Measurements from ENCODE around the gene BRD1.
A peak's percentile ranks its signal among the peaks of the same experiment; 100 is the strongest.
"Not testable (repeated sequence)": the region's sequence is repeated elsewhere in the genome, so short reads cannot be mapped to it uniquely, and the experiment has no call there.

Gene BRD1

DNA sequence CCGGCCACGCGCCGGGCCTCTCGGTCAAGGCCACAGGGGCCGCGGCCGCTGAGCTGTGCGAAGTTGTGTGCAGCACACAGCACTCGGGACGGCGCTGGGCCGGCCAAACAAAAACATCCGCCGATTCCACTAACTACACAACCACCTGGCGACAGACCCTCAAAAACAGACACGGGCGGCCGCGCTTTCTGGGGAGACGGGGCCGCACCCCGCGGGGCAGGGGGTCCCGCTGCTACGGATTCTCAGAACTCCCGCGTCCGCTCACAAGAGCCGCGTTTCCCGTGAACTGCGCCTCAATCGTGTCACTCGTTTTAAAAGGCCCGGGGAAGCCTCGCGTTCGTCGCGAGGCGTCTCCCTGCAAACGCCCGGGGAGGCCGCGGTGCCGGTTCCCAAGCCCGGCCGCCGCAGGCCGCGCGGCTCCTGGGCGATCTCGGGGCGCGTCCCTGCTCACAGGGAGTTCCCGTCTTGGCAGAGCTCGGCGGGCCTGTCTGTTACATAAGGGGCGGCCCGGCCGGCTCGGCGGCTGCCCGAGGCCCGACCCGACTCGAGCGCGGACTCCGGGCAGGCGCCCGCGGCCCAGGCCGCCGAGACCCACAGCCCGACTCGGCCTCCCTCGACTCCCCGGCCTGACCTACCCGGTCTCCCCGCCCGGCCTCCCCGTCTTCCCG, 936 bp downstream of the BRD1 start:
- TF ChIP-seq ZNF274 (IDR thresholded peaks at IDR 0.05; ENCODE audit: low read depth, low read length), result no peak
- peak overlapping the region; percentile 79 for H3K4me3 ChIP-seq (ENCODE audit: low read length)

DNA sequence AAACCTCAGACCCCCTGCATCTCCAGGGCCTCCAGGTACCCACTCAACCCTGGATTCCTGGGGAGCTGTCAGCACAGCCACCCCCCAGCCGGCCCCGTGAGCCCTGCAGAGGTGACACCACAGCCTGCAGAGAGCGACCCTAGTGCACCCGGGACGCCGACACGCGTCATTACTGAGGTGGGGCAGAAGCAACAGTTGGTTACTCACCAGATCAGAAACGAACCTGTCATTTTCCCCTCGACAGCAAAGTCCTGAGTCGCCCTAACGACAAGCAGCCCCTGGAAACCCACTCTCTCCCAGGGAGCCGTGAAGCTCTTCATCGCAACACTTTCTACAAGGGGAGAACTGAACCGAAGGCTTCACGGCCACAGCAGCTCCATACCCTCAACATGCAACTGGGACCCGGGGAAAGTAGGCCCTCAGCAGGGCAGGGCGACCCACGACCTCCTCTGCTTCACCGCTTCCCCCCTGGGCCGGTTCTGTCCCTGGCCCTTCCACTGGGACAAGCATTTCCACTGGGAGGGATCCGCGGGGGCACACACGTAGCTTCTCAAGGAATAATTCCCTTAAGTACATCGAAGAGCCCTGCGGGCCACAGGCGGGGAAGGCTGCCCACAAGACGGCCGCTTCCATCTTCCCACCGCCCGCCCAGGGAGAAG, 1.6 kb downstream of the BRD1 start:
- TF ChIP-seq ZNF274 (IDR thresholded peaks at IDR 0.05; ENCODE audit: low read depth, low read length), result no peak

DNA sequence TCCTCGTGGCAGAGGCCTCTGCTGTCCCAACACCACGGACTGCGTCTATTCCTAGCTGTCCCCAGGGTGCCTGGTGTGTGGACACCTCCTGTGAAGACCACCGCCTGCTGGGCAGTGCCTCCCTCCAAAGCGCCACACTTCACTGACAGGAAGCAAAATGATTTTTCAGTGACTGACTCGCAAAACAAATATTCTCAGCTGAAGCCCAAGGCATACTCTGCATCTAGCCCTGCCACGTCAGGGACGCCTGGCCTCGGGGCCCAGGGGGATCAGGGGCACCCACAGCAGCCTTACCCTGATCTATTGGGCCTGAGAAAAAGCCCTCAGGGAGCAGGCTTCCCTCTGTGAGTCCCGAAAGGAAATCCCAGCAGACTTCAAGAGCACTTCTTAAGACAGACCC, 2.2 kb downstream of the BRD1 start:
- peak overlapping the region; percentile 79; the same call in 1 of the 2 replicates for H3K4me3 ChIP-seq (ENCODE audit: low read length)

More for the DNA sequence above, 1.6 kb downstream of the BRD1 start:
- H3K4me3 ChIP-seq (ENCODE audit: low read length), result peak overlapping the region; percentile 79

DNA sequence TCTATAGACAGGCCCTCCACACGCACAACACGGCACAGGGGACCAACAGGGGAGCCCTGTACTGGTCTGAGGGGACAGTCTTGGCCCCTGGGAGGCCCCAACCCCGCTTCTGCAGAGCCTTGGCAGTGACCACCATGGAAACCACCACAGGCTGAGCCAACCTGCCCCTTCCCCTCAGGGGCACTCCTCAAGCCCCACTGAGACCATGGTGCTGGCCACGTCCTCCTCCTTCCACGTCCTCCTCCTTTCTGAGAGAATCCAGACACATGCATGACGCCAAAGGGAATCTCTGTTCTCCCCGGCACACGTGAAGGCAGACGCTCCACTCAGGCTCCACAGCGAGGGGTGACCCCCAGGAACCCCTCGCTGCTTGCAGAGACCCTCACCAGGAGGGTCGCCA, 2.7 kb downstream of the BRD1 start:
- no peak for TF ChIP-seq ZNF274 (IDR thresholded peaks at IDR 0.05; ENCODE audit: low read depth, low read length)
- no peak overlapping the region; the same call in 1 of the 2 replicates for H3K4me3 ChIP-seq (ENCODE audit: low read length)

More for the DNA sequence above, 2.2 kb downstream of the BRD1 start:
- no peak for TF ChIP-seq ZNF274 (IDR thresholded peaks at IDR 0.05; ENCODE audit: low read depth, low read length)

DNA sequence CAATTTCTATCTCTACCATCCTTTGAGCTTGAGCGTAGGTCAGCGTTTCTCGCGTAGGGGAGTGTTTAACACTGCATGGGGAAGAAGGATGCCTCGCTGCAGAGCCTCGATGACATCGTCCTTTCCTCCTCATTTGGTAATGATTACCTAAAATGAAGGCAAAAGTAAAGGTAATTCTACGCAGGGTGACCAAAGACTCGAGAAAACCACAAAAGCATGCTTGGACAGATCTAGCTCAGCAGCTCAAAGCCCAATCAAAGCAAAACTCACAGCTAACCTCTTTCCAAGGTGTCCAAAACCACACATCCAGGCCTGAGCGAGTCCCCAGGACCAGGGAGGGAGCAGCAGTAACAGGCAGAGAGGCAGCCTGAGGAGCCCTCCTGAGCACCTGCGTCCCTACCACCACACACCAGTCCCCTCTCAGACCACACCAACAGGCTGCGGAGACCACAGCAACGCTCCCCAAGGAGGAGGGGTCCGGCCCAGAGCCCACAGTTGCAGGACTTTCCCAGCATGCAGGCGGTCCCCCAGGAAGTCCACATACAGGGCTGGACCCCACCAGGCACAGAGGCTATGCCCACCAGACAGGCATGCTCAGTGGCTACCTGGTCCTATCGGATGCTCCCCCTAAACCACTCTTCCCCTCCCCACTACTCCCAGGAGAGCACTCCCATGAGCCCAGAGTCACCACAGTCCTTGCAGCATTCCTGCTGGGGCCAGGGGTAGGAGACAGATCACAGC, 3.3 kb downstream of the BRD1 start:
- H3K4me3 ChIP-seq (ENCODE audit: low read length), result no peak overlapping the region; the same call in 1 of the 2 replicates
- TF ChIP-seq ZNF274 (IDR thresholded peaks at IDR 0.05; ENCODE audit: low read depth, low read length), result no peak

DNA sequence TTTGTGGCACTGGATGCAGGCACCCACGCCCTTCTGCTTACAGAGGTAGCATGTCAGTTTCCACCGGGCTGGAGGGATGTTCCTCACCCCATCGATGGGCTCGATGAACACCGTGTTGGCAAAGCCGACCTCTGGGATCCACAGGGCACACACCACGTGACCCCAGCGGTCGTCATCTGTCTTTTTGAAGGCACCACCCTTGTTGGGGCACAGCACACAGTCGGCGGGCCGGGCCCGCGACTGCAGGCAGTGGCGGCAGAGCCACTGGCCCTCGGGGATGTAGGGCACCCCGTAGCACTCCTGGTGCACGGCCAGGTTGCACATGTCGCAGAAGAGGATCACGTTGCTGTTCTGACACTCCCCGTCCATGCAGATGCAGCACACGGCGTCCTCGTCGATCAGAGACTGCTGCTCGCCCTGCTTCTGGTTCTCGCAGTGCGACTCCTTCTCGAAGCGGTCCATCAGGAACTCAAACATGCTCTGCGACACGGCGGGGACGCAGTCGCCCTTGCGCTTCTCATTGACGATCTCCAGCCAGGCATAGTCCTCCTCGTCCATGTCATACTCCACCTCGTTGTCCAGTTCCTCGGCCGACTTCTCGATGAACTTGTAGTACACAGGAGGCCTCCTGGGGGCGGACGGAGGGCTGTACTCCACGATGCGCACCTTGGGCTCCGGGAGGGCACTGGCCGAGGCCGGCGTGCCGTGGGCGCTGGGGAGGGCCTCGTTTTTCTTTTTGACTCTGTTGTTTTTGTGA, 4.2 kb downstream of the BRD1 start:
- no peak for TF ChIP-seq ZNF274 (IDR thresholded peaks at IDR 0.05; ENCODE audit: low read depth, low read length)
- H3K4me3 ChIP-seq (ENCODE audit: low read length), result no peak overlapping the region

DNA sequence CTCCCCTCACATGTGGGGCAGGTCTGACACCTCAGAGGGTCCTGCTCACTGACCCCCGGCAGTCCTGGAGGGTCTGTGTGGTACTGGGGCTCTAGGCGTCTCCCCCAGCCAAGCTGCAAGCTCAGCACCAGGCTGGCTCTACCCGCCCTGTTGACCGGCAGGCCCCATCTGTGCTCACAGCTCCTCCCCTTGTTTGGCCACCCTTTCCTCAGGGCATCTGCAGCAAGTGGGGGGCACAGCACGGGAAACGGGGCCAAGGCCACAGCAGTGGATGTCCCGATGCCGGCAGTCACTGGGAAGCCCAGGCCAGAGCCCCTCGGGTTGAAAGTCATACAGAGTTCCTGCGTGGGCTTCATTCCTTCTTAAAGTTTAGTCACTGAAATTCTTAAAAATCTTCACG, 5.9 kb downstream of the BRD1 start:
- H3K4me3 ChIP-seq (ENCODE audit: low read length), result not testable (repeated sequence)

DNA sequence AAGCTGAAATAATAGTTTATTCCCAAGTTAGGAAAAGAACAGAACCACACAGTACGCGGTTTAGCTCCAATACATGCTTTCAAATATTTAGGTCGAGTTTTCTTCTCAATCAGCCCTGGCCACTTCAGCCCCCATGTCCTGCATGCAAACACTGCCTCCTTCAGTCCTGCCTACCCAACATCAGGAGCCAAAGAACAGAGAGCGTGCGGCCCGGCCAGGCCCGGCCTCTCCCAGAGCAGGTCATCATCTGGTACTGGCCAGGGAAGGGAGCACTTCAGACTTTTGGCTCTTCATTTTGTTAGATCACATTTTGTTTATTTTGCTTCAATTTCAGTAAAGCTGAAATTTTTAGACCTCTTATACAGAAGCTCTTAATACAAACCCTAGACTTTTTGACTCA, 6.7 kb downstream of the BRD1 start:
- TF ChIP-seq ZNF274 (IDR thresholded peaks at IDR 0.05; ENCODE audit: low read depth, low read length), result no peak

DNA sequence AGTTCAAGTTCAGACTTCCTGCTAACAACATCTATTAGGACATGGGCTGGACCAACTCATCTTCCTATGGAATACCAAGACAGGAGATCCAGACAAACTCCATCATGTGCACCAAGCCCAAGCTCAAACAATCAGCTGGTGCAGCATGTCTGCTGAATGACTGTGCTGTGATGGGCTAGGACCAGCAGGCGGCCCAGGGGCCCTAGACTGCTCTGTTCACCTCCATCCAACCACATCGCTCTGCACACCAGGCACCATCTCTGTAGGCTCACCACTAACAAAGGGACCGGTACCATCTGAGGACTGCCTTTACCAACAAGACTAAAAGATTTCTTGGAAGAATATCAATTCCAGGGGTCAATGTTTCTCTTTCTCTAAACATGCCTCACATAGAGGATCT, 10.3 kb downstream of the BRD1 start:
- no peak overlapping the region for H3K4me3 ChIP-seq (ENCODE audit: low read length)

More for the DNA sequence above, 6.7 kb downstream of the BRD1 start:
- H3K4me3 ChIP-seq (ENCODE audit: low read length), result no peak overlapping the region

DNA sequence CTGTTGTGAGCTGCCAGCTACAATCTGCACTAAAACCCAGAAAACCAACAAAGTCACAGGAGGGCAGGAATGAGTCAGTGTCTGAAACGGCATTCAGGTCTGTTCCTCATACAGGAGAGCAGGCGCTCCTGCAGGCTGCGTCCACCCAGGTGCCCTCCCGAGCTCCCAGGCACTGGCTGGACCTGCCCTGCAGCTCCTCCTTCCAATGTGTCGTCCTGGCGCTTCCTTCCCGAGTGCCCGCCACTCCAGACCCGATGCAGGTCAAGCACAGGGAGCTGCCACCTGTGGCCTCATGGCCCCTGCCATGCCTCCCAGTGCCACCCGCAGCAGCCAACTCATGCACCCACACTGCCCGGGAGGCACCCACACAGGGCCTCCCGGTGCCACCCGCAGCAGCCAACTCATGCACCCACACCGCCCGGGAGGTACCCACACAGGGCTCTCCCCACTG, 12.0 kb downstream of the BRD1 start:
- no peak overlapping the region for H3K4me3 ChIP-seq (ENCODE audit: low read length)
- TF ChIP-seq ZNF274 (IDR thresholded peaks at IDR 0.05; ENCODE audit: low read depth, low read length), result no peak

More for the DNA sequence above, 10.3 kb downstream of the BRD1 start:
- TF ChIP-seq ZNF274 (IDR thresholded peaks at IDR 0.05; ENCODE audit: low read depth, low read length), result no peak

DNA sequence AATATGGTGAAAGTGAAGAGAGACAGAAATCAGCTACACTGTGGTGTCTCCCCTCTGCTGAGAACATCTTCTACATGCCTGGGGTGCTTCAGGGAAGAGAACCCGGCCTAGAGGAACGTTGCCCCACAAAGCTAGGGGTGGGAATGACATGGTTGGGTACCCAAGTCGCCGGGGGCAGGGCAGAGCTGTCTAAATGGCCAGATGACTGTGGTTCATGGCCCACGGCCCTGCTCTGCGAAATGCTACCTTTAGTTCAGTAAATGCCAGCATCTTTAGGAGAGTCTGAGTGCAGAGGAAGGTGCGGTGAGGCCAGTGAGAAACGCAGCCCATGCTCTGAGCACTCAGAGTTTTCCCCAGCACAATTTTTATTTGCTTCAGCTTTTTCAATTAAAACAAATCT, 12.8 kb downstream of the BRD1 start:
- no peak overlapping the region for H3K4me3 ChIP-seq (ENCODE audit: low read length)
- no peak for TF ChIP-seq ZNF274 (IDR thresholded peaks at IDR 0.05; ENCODE audit: low read depth, low read length)

DNA sequence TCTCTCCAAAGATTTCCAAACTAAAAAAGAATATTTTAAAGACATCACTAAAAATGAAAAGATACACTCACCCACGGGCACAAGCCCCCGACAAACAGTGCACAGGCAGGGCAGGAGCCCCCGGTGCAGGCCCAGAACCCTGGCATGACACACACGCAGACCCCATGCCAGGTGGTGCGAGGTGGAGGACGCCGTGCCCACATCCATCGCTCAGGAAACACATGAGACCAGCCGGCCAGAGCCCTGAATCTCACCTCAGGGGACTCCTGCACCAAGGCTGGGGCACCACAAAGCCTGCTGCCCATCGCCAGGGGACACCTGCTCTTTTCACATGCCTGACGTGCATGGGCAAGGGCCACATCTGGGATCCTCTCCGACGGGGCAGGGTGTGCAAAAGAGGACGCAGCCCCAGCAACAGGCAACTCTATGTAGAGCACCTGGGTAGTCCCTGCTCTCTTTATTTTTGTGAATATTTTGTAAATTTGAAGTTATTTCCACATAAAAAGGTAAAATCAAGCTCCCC, 13.4 kb downstream of the BRD1 start:
- TF ChIP-seq ZNF274 (IDR thresholded peaks at IDR 0.05; ENCODE audit: low read depth, low read length), result no peak
- H3K4me3 ChIP-seq (ENCODE audit: low read length), result no peak overlapping the region

DNA sequence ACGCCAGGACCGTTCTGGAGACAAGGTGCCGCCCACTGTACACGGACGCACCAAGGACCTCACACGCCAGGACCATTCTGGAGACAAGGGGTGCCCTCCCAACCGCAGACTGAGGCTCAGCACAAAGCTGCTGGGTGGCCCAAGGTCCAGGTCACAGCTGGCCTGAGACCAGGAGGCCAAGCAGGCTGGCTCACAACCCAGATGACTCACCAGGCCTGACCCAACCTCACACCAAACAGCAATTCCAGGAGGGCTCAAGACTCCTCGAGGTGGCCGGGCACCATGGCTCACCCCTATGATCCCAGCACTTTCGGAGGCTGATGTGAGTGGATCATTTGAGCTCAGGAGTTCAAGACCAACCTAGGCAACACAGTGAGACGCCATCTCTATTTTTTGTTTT, 14.8 kb downstream of the BRD1 start:
- TF ChIP-seq ZNF274 (IDR thresholded peaks at IDR 0.05; ENCODE audit: low read depth, low read length), result no peak

More for the DNA sequence above, 14.8 kb downstream of the BRD1 start:
- no peak overlapping the region for H3K4me3 ChIP-seq (ENCODE audit: low read length)

Data from GM08714 (cell line).